ENCODE results near the gene BPNT1.
A peak's percentile ranks its signal among the peaks of the same experiment; 100 is the strongest.
"Not testable (repeated sequence)": the region's sequence is repeated elsewhere in the genome, so short reads cannot be mapped to it uniquely, and the experiment has no call there.

The BPNT1 gene

DNA sequence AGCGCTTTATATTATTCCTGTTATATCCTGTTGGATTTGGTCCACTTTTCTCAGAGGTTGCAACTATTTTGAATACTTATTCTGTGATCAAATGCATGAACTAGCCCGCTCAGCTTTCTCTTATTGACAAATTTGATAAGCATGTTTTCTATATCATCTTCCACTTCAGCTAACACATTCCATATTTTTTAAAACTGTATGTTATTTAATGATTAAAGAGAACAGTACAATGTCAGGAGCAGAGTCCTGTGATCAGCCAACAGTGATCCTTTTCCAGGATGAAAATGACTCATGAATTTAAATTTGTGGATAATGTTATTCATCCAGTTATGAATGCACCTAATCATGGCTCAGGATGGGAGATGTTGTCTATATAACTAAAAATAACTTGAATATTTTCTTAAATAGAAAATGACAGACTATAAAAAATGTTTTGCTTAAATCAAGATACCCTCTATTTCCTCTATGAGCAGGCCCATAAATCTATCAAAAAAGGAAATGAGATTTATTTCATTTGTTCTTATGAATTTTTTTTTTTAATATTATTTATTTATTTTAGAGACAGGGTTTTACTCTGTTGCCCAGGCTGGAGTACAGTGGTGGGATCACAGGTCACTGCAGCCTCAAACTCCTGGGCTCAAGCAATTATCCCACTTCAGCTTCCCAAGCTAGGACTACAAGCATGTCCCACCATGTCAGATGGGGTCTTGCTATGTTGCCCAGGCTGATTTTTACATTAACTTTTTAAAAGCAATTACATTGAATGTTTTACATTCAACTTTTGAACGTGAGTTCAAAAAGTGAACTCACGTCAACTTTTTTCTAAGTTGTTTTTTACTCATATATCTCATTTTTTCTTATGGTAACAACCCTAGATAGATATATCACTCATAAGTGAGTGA is 12.5 kb downstream of the BPNT1 start:
- DNase-seq: no peak

DNA sequence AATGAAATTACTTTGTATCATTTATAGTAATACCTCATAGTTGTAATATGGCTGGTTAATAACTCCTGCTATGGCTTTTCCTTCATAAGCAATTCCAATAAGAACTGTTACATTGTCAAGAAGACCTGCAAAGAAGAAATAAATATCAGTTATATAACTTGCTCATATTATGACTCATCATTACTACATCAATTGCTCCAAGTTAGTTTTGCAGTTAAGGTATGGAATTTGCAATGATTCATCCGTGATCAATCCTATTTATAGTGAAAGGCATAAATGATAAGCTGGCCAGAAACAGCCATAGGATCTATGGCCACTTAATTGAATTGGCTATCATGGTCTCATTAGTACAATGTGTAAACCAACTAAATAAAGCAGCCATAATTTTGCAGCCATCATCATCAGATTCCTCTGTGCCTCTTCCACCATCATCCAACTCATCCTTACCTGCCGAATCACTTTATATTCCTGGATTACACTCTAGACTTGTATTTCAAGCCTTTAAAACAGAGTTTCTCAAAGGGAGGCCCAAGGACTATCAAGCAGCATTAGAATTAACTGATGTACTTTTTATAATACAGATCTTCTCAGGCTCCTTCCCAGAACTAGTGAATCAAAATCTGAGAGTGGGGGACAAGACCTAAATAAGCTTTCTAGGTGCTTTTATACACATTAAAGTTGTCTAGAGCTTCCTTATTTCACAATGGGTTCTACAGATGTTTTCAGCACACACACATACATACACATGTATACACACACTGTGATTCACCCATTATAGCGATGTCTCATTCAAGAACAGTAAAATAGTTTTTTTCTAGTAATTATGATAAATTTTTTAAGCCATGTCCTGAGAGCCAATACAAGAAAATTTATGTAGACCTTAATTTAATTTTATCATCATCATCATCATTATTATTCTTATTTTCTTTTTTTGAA is 22.1 kb downstream of the BPNT1 start:
- DNase-seq: no peak

DNA sequence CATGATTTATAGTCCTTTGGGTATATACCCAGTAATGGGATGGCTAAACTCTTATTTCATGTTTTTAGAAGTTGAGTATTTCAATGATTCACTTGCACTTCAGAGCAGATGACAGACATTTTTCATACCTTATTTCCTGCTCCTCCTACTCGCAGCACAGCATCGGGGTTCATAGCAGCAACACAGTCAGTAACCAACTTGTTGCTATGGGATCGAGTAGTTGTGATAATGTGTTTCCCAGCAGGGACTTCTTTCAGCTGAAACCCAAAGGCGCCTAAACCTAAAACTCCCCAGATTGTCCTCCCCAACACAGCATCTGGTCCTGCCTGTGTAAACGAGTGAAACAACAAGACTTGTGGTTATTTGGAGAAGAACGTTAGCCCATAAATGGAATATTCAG is 27.0 kb downstream of the BPNT1 start:
- DNase-seq: no peak

- DNase-seq: no peak
These were observed 28.7 kb downstream of the BPNT1 start for GRCh38 chr1:220060876-220061275.

- no peak for DNase-seq
These were observed 33.2 kb downstream of the BPNT1 start for GRCh38 chr1:220056374-220056773.

GRCh38 chr1:220046052-220046930 is 43.3 kb downstream of the BPNT1 start, which contains the start of gene EPRS1:
EPRS1 (minus strand) TSS chr1:220046505; CDS start chr1:220046388, 117 bp downstream.
- peak; percentile 94 for DNase-seq

DNA sequence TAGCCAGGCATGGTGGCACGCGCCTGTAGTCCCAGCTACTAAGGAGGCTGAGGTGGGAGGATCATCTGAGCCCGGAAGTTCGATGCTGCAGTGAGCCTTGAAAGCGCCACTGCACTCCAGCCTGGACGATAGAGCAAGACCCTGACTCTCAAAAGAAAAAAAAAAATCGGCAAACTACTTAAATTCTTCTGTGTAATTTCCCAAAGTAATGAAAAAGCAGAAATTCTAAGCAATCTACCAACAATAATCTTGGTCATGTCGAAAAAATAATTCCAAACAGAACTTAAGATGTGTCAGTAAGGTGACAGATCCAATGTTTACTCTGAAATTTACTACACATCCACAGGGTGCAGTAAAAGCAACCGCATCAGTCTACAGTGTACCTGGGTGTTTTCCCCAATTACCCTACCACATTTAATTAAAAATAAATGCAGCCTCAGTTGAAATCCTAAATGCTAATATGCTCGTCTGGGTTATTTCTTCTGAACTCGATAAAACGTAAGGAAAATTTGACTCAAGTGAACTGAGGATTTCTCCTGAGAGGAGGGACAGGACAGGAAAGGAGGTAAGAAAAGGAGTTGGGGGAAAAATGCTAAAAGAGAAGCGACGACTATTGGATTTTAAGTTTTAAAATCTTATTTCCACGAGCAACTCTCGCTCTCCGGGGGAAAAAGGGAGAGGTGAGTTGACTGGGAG is 44.1 kb downstream of the BPNT1 start:
- DNase-seq: peak; percentile 19

- DNase-seq: no peak
These were observed 44.8 kb downstream of the BPNT1 start for GRCh38 chr1:220044678-220045355.

GRCh38 chr1:220043646-220044045 is 45.9 kb downstream of the BPNT1 start:
- DNase-seq: no peak

DNA sequence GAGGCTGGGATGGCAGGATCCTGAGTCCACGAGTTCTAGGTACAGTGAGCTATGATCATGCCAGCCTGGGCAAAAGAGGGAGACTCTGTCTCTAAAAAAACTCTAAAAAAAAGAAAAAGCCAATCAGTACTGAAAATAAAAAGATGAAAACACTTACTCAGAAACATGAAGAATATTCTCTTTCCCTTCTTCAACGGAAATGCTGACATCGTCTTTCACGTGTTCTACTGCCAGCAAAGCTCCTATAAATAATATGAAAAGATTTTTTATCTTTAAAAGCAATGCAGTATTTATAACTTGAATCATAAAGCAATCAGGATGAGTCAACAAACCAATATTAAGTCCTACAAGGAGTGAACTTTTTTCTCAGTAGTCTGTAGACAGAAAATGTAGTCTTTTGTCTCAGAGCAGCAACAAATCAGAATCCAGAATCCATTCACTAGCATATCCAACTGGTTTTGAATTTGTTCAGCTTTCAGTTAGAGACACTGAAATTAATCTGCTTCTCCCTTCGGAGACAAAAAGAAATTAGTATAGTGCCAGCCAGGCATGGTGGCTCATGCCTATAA is 49.5 kb downstream of the BPNT1 start:
- DNase-seq: no peak

GRCh38 chr1:220038640-220039039 is 50.9 kb downstream of the BPNT1 start:
- no peak for DNase-seq

DNA sequence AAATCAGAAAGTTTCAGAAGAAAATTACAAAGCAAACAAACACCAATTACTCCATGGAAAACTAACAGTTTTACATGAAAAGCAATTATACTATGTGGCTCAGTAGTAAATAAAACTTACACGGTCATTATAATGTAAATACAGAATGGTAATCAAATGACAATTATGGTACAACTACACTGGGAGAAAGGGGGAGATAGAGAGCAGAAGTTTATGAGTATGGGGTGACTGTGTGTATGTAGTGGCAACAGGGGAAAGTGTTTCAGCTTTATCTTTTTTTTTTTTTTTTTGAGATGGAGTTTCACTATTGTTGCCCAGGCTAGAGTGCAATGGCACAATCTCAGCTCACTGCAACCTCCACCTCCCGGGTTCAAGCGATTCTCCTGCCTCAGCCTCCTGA is 51.8 kb downstream of the BPNT1 start:
- DNase-seq: not testable (repeated sequence)

- DNase-seq: no peak
These were observed 56.7 kb downstream of the BPNT1 start for GRCh38 chr1:220032911-220033310.

- no peak for DNase-seq
These were observed 58.3 kb downstream of the BPNT1 start for GRCh38 chr1:220031287-220031686.

GRCh38 chr1:220028346-220028895 is 61.2 kb downstream of the BPNT1 start:
- no peak for DNase-seq

GRCh38 chr1:220019071-220019470 is 70.5 kb downstream of the BPNT1 start:
- no peak for DNase-seq

- DNase-seq: no peak
These were observed 76.1 kb downstream of the BPNT1 start for GRCh38 chr1:220013497-220013896.

- no peak for DNase-seq
These were observed 77.3 kb downstream of the BPNT1 start for GRCh38 chr1:220012259-220012658.

- DNase-seq: no peak
These were observed 78.0 kb downstream of the BPNT1 start for GRCh38 chr1:220011620-220012019.
